Bronchial epithelial cell (primary cell): ENCODE measurements around the gene SCART1. TPM values are rescaled to one million over a fixed set of nuclear protein-coding genes. Genes with fewer than 3 reads are reported as not detected.

Source experiments
- DNase-seq: peaks from one replicate; pipeline ENCODE4 v3.0.0-alpha.2; 2010; ENCODE audit warnings: low read depth
- FAIRE-seq: peaks from 2 replicates; lab custom pipeline; 2011; peaks lifted over from hg19 to GRCh38; lab: Jason Lieb, UNC
- H3K27me3 ChIP-seq: 2 replicates; pipeline ENCODE4 v1.5.1; 2011; ENCODE audit warnings: low read length; ENCODE audit not compliant: control insufficient read depth, insufficient read depth
- H3K36me3 ChIP-seq: 2 replicates; pipeline ENCODE4 v1.5.1; 2011; ENCODE audit warnings: low read length; ENCODE audit not compliant: control insufficient read depth, insufficient read depth
- H3K4me3 ChIP-seq: 2 replicates; pipeline ENCODE4 v1.5.1; 2011; ENCODE audit warnings: mild to moderate bottlenecking, low read depth, low read length, control low read depth
- total RNA-seq: library from RNA; depleted of rRNA; stranded (reverse); fragments of >200 nt; gene quantifications from 2 replicates; pipeline ENCODE4 v1.2.1, GENCODE V29; 2014
- TF ChIP-seq, protein P1 (sequence below): IDR thresholded peaks from 2 replicates; pipeline ENCODE4 v1.5.1; 2011; ENCODE audit warnings: mild to moderate bottlenecking, moderate library complexity, low read length, control low read depth, inconsistent platforms; ENCODE audit not compliant: insufficient read depth, severe bottlenecking

Gene SCART1
- total RNA-seq, 1 donor from 2014 or later = 1.1 TPM

DNA sequence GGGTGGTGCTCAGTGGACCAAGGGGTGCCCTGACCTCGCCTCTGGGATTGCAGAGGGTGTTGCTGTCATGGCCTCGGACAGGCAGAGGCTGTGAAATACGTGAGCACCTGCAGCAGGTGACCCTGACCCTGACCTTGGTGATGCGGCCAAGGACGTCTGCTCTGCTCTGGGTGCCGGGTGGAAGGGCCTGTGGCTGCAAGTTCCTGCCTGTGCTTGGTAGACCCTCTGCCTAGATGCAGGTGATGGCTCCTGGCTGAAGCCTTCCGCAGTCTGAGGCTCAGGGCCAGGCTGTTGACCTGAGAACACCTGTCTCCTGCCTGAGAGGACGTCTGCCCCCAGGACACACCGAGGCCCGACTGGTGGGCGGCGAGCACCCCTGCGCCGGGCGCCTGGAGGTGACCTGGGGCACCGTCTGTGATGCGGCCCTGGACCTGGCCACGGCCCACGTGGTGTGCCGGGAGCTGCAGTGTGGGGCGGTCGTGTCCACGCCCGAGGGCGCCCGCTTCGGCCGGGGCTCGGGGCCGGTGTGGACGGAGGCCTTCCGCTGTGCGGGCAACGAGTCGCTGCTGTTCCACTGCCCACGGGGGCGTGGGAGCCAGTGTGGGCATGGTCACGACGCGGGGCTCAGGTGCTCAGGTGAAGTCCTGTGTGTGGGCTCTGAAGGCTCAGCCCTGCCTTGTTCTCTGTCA is 4.4 kb downstream of the SCART1 start:
- DNase-seq (no peak), FAIRE-seq (no peak)
- no peak overlapping the region for H3K4me3 ChIP-seq
- no peaks in the 10 kb centered on the region for H3K27me3 ChIP-seq
- no peaks in the 10 kb centered on the region for H3K36me3 ChIP-seq
- TF ChIP-seq, protein P1, sequence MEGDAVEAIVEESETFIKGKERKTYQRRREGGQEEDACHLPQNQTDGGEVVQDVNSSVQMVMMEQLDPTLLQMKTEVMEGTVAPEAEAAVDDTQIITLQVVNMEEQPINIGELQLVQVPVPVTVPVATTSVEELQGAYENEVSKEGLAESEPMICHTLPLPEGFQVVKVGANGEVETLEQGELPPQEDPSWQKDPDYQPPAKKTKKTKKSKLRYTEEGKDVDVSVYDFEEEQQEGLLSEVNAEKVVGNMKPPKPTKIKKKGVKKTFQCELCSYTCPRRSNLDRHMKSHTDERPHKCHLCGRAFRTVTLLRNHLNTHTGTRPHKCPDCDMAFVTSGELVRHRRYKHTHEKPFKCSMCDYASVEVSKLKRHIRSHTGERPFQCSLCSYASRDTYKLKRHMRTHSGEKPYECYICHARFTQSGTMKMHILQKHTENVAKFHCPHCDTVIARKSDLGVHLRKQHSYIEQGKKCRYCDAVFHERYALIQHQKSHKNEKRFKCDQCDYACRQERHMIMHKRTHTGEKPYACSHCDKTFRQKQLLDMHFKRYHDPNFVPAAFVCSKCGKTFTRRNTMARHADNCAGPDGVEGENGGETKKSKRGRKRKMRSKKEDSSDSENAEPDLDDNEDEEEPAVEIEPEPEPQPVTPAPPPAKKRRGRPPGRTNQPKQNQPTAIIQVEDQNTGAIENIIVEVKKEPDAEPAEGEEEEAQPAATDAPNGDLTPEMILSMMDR = no peak

DNA sequence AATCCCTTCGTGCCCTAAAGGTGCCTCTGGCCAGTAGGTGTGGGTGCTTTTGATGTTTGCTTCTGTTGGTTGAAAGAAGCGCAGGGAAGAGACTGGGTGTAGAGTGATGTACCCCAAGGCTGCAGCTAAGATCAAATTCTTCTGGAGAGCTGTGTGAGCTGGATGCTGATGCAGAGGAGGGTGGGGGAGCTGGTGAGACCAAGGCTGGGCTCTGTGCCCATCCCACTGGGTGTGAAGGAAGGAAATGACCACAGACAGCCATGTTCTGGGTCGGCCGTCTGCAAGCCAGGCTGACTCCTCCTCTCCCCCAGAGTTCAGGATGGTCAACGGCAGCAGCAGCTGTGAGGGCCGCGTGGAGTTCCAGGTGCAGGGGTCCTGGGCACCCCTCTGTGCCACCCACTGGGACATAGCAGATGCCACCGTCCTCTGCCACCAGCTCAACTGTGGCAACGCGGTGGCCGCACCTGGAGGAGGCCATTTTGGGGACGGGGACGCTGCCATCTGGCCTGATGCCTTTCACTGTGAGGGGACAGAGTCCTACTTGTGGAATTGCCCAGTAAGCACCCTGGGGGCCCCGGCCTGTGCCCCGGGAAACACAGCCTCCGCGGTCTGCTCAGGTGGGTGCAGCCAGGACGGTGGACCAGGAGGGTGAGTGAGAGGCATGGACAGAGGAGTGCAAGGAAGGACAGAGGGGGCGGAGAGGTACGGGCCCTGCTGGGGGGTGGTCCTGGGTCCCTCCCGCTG is 5.1 kb downstream of the SCART1 start:
- no peak overlapping the region for H3K4me3 ChIP-seq
- no peak for DNase-seq
- TF ChIP-seq, protein P1 = no peak
- no peaks in the 10 kb centered on the region for H3K36me3 ChIP-seq
- H3K27me3 ChIP-seq = no peaks in the 10 kb centered on the region
- no peak for FAIRE-seq

DNA sequence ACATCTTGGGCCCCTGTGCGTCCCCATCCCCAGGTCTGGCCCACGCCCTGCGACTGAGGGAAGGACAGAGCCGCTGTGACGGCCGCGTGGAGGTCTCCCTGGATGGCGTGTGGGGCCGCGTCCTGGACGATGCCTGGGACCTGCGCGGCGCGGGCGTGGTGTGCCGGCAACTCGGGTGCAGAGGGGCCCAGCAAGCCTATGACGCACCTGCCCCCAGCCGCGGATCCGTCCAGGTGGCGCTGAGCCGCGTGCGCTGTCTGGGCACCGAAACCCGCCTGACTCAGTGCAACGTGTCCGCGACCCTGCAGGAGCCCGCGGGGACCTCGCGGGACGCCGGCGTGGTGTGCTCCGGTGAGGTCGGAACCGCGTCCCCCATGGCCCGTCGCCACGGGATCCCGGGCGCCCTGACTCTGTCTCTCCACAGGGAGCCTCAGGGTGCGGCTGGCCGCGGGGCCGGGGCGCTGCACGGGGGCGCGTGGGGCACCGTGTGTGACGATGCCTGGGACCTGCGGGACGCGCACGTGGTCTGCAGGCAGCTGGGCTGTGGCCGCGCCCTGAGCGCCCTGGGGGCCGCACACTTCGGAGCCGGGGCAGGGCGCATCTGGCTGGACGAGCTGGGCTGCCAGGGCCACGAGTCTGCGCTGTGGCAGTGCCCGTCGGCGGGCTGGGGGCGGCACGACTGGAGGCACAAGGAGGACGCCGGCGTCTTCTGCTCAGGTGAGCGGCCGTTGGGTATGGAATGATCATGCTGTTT is 5.9 kb downstream of the SCART1 start:
- no peak overlapping the region for H3K4me3 ChIP-seq
- TF ChIP-seq, protein P1 = no peak
- FAIRE-seq = no peak
- H3K27me3 ChIP-seq = no peaks in the 10 kb centered on the region
- DNase-seq = no peak
- H3K36me3 ChIP-seq = no peaks in the 10 kb centered on the region

GRCh38 chr10:133460208-133460769 is 6.5 kb downstream of the SCART1 start:
- Histone ChIP-seq H3K36me3 (no peaks in the 10 kb centered on the region), H3K27me3 (no peaks in the 10 kb centered on the region), H3K4me3 (no peak overlapping the region)
- no peak for DNase-seq
- no peak for FAIRE-seq
- TF ChIP-seq, protein P1 = no peak

- DNase-seq = no peak
- FAIRE-seq = peak; percentile 43
- TF ChIP-seq, protein P1 = no peak
- no peaks in the 10 kb centered on the region for H3K36me3 ChIP-seq
- H3K4me3 ChIP-seq = no peak overlapping the region
- no peaks in the 10 kb centered on the region for H3K27me3 ChIP-seq
These were observed 7.3 kb downstream of the SCART1 start for GRCh38 chr10:133461027-133461426.
